ENCODE data around the gene HDAC9.
A peak's percentile ranks its signal among the peaks of the same experiment; 100 is the strongest.

Gene HDAC9

GRCh38 chr7:18671176-18671575 lies 175.6 kb downstream of the HDAC9 start:
- no peaks in the 10 kb centered on the region for H3K27me3 ChIP-seq (replicated peaks; ENCODE audit: control insufficient read depth, insufficient read depth, low read length)
- no peaks in the 10 kb centered on the region for H3K36me3 ChIP-seq (ENCODE audit: control insufficient read depth, insufficient read depth, low read length, severe bottlenecking)
- no peaks in the 10 kb centered on the region for H3K9me3 ChIP-seq (ENCODE audit: control insufficient read depth, low read length)
- H3K9ac ChIP-seq (ENCODE audit: low read length): no peak overlapping the region
- H3K4me3 ChIP-seq (ENCODE audit: low read length): no peak overlapping the region
- H3K4me1 ChIP-seq (ENCODE audit: control insufficient read depth, insufficient read depth, low read length): peaks cover 9% of the 10 kb centered on the region
- DNase-seq (ENCODE audit: low read depth): no peak

- no peaks in the 10 kb centered on the region for H3K9me3 ChIP-seq (ENCODE audit: control insufficient read depth, low read length)
- H3K27me3 ChIP-seq (replicated peaks; ENCODE audit: control insufficient read depth, insufficient read depth, low read length): no peaks in the 10 kb centered on the region
- no peak overlapping the region for H3K4me3 ChIP-seq (ENCODE audit: low read length)
Measured at GRCh38 chr7:18675579-18675978, 180.0 kb downstream of the HDAC9 start.

GRCh38 chr7:18679261-18679660 lies 183.7 kb downstream of the HDAC9 start:
- DNase-seq (ENCODE audit: low read depth): no peak
- Histone ChIP-seq H3K4me3 (ENCODE audit: low read length) (no peak overlapping the region), H3K9me3 (ENCODE audit: control insufficient read depth, low read length) (no peaks in the 10 kb centered on the region), H3K36me3 (ENCODE audit: control insufficient read depth, insufficient read depth, low read length, severe bottlenecking) (no peaks in the 10 kb centered on the region), H3K27me3 (replicated peaks; ENCODE audit: control insufficient read depth, insufficient read depth, low read length) (no peaks in the 10 kb centered on the region), H3K9ac (ENCODE audit: low read length) (no peak overlapping the region), H3K4me1 (ENCODE audit: control insufficient read depth, insufficient read depth, low read length) (no peaks in the 10 kb centered on the region)

More at GRCh38 chr7:18675579-18675978, 180.0 kb downstream of the HDAC9 start:
- Histone ChIP-seq H3K9ac (ENCODE audit: low read length) (no peak overlapping the region), H3K36me3 (ENCODE audit: control insufficient read depth, insufficient read depth, low read length, severe bottlenecking) (no peaks in the 10 kb centered on the region), H3K4me1 (ENCODE audit: control insufficient read depth, insufficient read depth, low read length) (no peaks in the 10 kb centered on the region)
- DNase-seq (ENCODE audit: low read depth): no peak

DNA sequence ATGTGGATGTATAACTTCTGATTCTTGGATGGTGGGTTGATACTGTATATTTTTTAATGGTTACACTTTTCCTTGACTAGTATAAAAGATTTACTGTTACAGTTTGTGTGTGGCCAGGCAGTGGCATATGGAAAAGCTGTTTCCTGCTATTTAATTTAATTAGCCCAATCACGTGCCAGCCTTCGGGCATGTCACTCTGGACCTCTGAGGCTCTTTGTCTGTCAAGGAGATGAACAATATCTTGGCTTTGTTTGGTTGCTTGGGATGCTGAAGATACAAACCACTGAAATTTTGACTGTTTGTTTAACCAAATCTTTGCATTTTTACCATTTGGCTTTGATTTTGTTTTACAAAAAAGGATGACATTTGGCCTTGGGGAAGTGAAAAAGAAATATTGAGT lies 185.0 kb downstream of the HDAC9 start:
- Histone ChIP-seq H3K4me1 (ENCODE audit: control insufficient read depth, insufficient read depth, low read length) (no peaks in the 10 kb centered on the region), H3K36me3 (ENCODE audit: control insufficient read depth, insufficient read depth, low read length, severe bottlenecking) (no peaks in the 10 kb centered on the region), H3K9me3 (ENCODE audit: control insufficient read depth, low read length) (no peaks in the 10 kb centered on the region), H3K27me3 (replicated peaks; ENCODE audit: control insufficient read depth, insufficient read depth, low read length) (no peaks in the 10 kb centered on the region), H3K4me3 (ENCODE audit: low read length) (no peak overlapping the region), H3K9ac (ENCODE audit: low read length) (no peak overlapping the region)
- DNase-seq (ENCODE audit: low read depth): peak; percentile 10

DNA sequence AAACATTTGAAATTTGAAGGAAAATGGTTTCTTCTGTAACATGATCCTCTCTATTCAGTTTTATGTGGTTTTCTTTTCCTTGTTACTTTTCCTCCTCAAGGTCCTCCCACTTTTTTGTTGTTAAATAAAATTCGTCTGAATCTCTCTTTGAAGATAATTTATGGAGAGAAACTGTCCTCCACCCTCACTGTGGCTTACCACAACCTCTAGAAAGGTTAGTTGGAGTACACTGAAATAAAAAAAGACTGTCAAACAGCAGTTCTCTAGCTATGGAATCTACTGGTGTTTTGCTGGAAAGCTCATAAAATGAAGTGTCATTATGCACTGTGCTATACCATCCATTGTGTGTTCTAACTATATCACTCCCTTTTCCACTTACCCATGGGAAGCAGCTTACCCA lies 189.4 kb downstream of the HDAC9 start:
- Histone ChIP-seq H3K36me3 (ENCODE audit: control insufficient read depth, insufficient read depth, low read length, severe bottlenecking) (no peaks in the 10 kb centered on the region), H3K27me3 (replicated peaks; ENCODE audit: control insufficient read depth, insufficient read depth, low read length) (no peaks in the 10 kb centered on the region), H3K4me1 (ENCODE audit: control insufficient read depth, insufficient read depth, low read length) (no peaks in the 10 kb centered on the region), H3K4me3 (ENCODE audit: low read length) (no peak overlapping the region), H3K9me3 (ENCODE audit: control insufficient read depth, low read length) (no peaks in the 10 kb centered on the region), H3K9ac (ENCODE audit: low read length) (no peak overlapping the region)
- DNase-seq (ENCODE audit: low read depth): no peak

GRCh38 chr7:18685971-18686370 lies 190.4 kb downstream of the HDAC9 start:
- DNase-seq (ENCODE audit: low read depth): peak; percentile 29
- Histone ChIP-seq H3K4me3 (ENCODE audit: low read length) (no peak overlapping the region), H3K4me1 (ENCODE audit: control insufficient read depth, insufficient read depth, low read length) (no peaks in the 10 kb centered on the region), H3K27me3 (replicated peaks; ENCODE audit: control insufficient read depth, insufficient read depth, low read length) (no peaks in the 10 kb centered on the region), H3K9me3 (ENCODE audit: control insufficient read depth, low read length) (no peaks in the 10 kb centered on the region), H3K36me3 (ENCODE audit: control insufficient read depth, insufficient read depth, low read length, severe bottlenecking) (no peaks in the 10 kb centered on the region), H3K9ac (ENCODE audit: low read length) (no peak overlapping the region)

DNA sequence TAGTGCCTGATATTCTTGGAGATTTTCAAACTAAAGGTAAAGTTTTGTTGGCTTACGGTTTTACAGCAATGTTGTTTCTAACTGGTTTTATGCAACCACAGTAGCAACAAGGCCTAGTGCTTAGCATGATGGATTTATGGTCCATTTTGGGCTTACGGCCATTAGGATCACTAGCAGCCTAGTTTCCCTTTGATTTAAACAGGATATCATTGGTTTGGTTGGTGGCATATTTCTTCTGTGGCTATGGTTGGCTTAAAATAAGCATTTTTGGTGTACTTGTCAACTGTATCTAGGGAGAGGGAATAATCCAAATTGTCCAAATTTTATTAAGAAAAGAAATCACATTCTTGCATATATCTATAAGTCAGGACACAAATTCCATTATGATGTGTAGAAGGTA lies 194.0 kb downstream of the HDAC9 start:
- Histone ChIP-seq H3K27me3 (replicated peaks; ENCODE audit: control insufficient read depth, insufficient read depth, low read length) (no peaks in the 10 kb centered on the region), H3K36me3 (ENCODE audit: control insufficient read depth, insufficient read depth, low read length, severe bottlenecking) (no peaks in the 10 kb centered on the region), H3K9me3 (ENCODE audit: control insufficient read depth, low read length) (no peaks in the 10 kb centered on the region), H3K9ac (ENCODE audit: low read length) (no peak overlapping the region), H3K4me3 (ENCODE audit: low read length) (no peak overlapping the region), H3K4me1 (ENCODE audit: control insufficient read depth, insufficient read depth, low read length) (peaks cover 12% of the 10 kb centered on the region)
- no peak for DNase-seq (ENCODE audit: low read depth)

GRCh38 chr7:18693406-18693805 lies 197.9 kb downstream of the HDAC9 start:
- peak overlapping the region; percentile 45 for H3K9ac ChIP-seq (ENCODE audit: low read length)
- H3K27me3 ChIP-seq (replicated peaks; ENCODE audit: control insufficient read depth, insufficient read depth, low read length): no peaks in the 10 kb centered on the region
- H3K36me3 ChIP-seq (ENCODE audit: control insufficient read depth, insufficient read depth, low read length, severe bottlenecking): no peaks in the 10 kb centered on the region
- H3K4me1 ChIP-seq (ENCODE audit: control insufficient read depth, insufficient read depth, low read length): peaks cover 12% of the 10 kb centered on the region
- H3K9me3 ChIP-seq (ENCODE audit: control insufficient read depth, low read length): no peaks in the 10 kb centered on the region
- H3K4me3 ChIP-seq (ENCODE audit: low read length): no peak overlapping the region
- DNase-seq (ENCODE audit: low read depth): peak; percentile 94

- Histone ChIP-seq H3K9me3 (ENCODE audit: control insufficient read depth, low read length) (no peaks in the 10 kb centered on the region), H3K36me3 (ENCODE audit: control insufficient read depth, insufficient read depth, low read length, severe bottlenecking) (no peaks in the 10 kb centered on the region), H3K4me3 (ENCODE audit: low read length) (no peak overlapping the region), H3K4me1 (ENCODE audit: control insufficient read depth, insufficient read depth, low read length) (peaks cover 12% of the 10 kb centered on the region), H3K9ac (ENCODE audit: low read length) (peak overlapping the region; percentile 45), H3K27me3 (replicated peaks; ENCODE audit: control insufficient read depth, insufficient read depth, low read length) (no peaks in the 10 kb centered on the region)
- peak; percentile 4 for DNase-seq (ENCODE audit: low read depth)
Measured at GRCh38 chr7:18693816-18694215, 198.3 kb downstream of the HDAC9 start.

- DNase-seq (ENCODE audit: low read depth): no peak
- Histone ChIP-seq H3K36me3 (ENCODE audit: control insufficient read depth, insufficient read depth, low read length, severe bottlenecking) (no peaks in the 10 kb centered on the region), H3K4me1 (ENCODE audit: control insufficient read depth, insufficient read depth, low read length) (peaks cover 12% of the 10 kb centered on the region), H3K4me3 (ENCODE audit: low read length) (no peak overlapping the region), H3K27me3 (replicated peaks; ENCODE audit: control insufficient read depth, insufficient read depth, low read length) (no peaks in the 10 kb centered on the region), H3K9me3 (ENCODE audit: control insufficient read depth, low read length) (no peaks in the 10 kb centered on the region), H3K9ac (ENCODE audit: low read length) (no peak overlapping the region)
Measured at GRCh38 chr7:18694484-18694883, 198.9 kb downstream of the HDAC9 start.

GRCh38 chr7:18694911-18695310 lies 199.4 kb downstream of the HDAC9 start:
- no peak overlapping the region for H3K9ac ChIP-seq (ENCODE audit: low read length)
- no peaks in the 10 kb centered on the region for H3K36me3 ChIP-seq (ENCODE audit: control insufficient read depth, insufficient read depth, low read length, severe bottlenecking)
- no peaks in the 10 kb centered on the region for H3K9me3 ChIP-seq (ENCODE audit: control insufficient read depth, low read length)
- no peaks in the 10 kb centered on the region for H3K27me3 ChIP-seq (replicated peaks; ENCODE audit: control insufficient read depth, insufficient read depth, low read length)
- no peak overlapping the region for H3K4me3 ChIP-seq (ENCODE audit: low read length)
- H3K4me1 ChIP-seq (ENCODE audit: control insufficient read depth, insufficient read depth, low read length): peaks cover 12% of the 10 kb centered on the region
- DNase-seq (ENCODE audit: low read depth): no peak

DNA sequence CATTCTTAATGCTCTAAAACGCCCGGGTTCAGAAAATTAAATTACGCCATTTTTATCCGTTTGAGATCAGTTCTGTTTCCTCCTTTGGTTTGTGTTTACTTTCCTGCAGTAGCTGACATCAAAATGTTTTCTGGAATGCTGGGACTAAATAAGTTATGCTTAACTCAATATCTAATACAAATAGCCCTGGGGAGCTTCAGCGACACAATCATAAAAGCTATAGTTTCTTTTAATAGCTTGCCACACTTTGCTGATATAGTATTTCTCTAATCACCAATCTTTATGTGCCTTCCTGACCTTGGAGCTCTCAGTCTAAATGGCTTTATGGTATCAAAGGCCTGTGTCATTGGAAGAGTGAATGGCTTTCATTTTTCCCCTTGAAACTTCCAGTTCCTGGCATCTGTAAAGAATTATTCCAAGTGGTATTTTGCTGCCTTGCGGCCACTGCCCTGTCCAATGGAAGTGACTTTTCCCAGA lies 202.7 kb downstream of the HDAC9 start:
- no peaks in the 10 kb centered on the region for H3K36me3 ChIP-seq (ENCODE audit: control insufficient read depth, insufficient read depth, low read length, severe bottlenecking)
- H3K4me1 ChIP-seq (ENCODE audit: control insufficient read depth, insufficient read depth, low read length): peaks cover 8% of the 10 kb centered on the region
- no peaks in the 10 kb centered on the region for H3K9me3 ChIP-seq (ENCODE audit: control insufficient read depth, low read length)
- no peak overlapping the region for H3K4me3 ChIP-seq (ENCODE audit: low read length)
- H3K9ac ChIP-seq (ENCODE audit: low read length): no peak overlapping the region
- DNase-seq (ENCODE audit: low read depth): no peak
- no peaks in the 10 kb centered on the region for H3K27me3 ChIP-seq (replicated peaks; ENCODE audit: control insufficient read depth, insufficient read depth, low read length)
